OCI-LY3 (cell line): ENCODE measurements around the gene CCDC40.

Source experiments
- EZH2phosphoT487 ChIP-seq: fragments of 200-600 bp; shearing (Covaris generic); IDR thresholded peaks from 2 replicates; pipeline ENCODE4 v1.6.1; 2018; ENCODE audit warnings: antibody characterized with exemption, mixed run types, low read depth
- TF ChIP-seq, protein P1 (sequence below): fragments of 200-600, 300-600 bp; sonication (generic); IDR thresholded peaks from 2 replicates; pipeline ENCODE4 v1.5.1; 2014; ENCODE audit warnings: antibody characterized with exemption, low read length, low read depth

DNA sequence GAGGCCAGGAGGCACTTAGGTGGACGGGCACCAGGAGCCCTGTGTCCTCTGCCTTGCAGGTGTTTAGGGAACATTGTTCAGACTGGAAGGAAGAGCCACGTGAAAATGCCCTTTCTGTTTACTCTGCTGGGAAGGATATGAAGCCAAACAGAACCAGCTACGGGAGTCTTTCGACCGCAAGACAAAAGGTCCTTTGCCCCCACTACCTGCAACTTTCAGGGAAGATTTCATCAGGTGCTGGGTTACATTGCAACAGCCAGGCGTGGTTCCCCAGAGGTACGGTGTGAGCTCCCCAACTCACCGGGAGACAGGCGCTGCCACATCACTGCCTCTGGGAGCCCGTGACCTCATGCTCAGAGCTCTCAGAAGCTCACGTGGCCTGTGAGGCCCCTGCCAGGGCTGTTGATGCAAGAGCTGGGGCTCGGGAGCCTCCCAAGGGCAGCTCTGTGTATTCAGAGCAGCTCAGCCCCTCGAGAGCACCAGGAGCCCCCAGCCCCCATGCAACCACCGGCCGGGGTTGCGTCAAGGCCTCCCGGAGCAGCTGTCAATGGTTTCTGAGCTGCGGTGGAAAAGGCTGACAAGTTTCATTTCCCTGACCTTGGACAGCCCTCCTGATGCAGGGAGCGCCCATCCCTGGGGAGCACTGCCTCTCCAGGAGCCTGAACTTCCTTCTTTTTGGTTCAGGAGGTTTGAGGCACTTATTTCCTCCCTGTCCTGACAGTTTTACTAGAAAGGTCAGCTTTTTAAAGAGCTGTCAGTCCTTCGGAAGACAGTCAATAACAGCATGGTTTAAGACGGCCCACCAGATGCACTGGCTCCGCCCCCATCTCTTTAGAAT is 42.8 kb upstream of the CCDC40 start:
- TF ChIP-seq, protein P1, sequence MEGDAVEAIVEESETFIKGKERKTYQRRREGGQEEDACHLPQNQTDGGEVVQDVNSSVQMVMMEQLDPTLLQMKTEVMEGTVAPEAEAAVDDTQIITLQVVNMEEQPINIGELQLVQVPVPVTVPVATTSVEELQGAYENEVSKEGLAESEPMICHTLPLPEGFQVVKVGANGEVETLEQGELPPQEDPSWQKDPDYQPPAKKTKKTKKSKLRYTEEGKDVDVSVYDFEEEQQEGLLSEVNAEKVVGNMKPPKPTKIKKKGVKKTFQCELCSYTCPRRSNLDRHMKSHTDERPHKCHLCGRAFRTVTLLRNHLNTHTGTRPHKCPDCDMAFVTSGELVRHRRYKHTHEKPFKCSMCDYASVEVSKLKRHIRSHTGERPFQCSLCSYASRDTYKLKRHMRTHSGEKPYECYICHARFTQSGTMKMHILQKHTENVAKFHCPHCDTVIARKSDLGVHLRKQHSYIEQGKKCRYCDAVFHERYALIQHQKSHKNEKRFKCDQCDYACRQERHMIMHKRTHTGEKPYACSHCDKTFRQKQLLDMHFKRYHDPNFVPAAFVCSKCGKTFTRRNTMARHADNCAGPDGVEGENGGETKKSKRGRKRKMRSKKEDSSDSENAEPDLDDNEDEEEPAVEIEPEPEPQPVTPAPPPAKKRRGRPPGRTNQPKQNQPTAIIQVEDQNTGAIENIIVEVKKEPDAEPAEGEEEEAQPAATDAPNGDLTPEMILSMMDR: no peak
- TF ChIP-seq EZH2phosphoT487: no peak
